Measurements from ENCODE around the gene CHMP6. TPM values are rescaled to one million over a fixed set of nuclear protein-coding genes. Genes with fewer than 3 reads are reported as not detected.

CHMP6 gene
- total RNA-seq, 4 donors from 2014 or later, result 13.5 to 23.2 (median 16.8) TPM

DNA sequence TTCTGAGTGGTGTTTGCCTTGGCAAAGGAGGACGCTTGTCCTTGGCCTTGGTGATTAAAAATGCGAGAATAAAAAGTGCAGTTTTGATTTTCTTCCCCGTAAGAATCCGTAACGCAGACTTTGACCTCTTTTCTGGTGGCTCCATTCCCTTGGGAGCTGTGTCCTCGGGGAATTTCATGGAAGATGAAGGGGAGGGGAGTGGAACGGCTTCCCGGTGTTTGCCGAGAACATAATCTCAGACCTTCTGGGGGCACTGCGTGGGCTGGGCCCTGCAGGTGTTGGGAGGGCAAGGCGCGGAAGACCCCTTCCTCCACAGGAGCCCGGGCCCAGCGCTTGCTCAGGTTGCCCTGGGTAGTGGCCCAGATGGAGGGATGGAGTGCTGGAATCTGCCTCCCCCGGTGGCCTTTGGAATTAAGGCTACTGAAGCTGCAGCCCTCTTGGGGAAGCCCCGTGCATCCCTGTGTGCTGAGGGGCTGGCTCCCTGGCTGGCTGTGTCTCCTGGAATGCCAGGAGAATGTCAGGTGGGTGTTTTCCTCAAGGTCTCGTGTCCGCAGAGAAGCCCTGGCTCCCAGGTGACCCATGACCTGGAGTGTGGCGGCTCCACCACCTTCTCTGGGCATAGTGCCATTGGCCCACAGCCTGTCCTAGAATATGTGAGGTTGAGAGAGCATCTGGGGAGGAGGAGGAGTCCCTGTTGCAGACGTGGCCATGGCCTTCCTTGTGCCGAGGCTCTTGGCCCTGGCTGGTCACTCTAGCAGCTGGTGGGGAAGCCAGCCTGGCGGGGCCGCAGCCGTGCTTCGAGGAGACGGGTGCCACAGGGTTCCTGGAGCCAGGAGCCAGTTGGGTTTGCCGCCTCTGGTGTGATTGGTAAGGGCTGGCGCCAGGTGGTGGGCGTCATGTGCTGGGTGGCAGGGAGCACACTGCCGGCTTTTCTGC is 46.4 kb downstream of the CHMP6 start:
- TF ChIP-seq CTCF (IDR thresholded peaks at IDR 0.05), result no peak
- no peak for ATAC-seq (ENCODE audit: low FRiP score)
- no peak for DNase-seq (ENCODE audit: low spot score)

DNA sequence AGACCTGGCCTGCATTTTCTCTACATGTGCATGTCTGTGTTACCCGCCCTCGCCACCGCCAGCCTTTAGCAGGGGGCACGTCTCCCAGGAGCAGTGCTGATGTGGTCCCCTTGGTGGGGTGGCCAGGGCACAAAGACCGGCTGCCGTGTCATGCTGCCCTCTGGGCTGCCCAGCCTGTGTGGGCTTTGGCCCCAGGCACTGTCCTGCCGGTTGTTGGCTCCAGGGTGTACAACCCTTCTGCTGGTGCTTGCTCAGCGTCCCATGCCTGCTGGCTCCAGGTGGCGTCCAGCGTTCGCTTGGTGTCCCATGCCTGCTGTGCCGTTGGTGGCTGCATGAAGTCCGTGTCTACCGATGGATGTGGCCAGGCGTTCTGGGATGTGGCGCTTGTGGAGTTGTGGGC is 47.5 kb downstream of the CHMP6 start:
- no peak for TF ChIP-seq CTCF (IDR thresholded peaks at IDR 0.05)
- ATAC-seq (ENCODE audit: low FRiP score) (no peak), DNase-seq (ENCODE audit: low spot score) (no peak)

DNA sequence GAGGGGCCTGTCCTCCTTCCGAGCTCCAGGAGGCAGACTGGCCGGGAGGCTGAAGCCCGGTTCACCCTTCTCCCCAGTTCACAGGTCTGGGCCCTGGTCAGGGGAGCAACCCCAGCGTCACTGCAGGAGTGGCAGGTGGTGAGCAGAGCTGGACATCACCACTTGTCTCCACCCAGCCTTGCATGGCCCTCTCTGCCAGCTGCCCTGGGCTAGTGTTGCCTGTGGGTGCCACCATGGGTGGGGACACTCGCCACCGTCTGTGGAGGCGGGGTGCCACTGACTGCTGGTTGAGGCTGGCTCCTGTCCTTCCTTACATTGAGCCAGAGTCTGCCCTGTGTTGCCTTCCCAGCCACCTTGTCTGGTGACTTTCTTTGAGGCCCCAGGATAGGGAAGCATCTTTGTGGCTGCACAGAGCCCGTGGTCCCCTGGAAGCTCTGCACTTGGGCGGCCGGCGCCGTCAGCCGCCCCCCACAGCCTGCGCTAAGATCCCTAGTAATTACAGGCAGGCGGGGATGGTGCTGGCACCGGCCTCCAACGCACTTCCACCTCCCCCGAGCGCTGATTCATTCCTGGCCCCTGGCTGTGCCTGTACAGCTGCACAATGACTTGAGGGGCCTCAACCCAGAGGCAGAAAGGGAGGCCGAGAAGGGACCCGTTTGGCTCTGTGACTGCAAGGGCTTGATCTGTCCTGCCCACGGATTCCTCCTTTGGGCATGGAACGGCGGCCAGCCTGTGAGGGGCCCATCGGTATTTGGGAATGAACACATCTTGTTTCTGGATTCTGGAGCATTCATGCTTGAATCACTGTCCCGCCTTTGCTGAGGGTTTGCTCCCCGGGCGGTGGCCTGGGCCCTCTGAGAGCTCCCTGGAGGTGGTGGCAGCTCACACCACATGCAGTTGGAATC is 48.5 kb downstream of the CHMP6 start:
- ATAC-seq (ENCODE audit: low FRiP score) (no peak), DNase-seq (ENCODE audit: low spot score) (no peak)
- no peak for TF ChIP-seq CTCF (IDR thresholded peaks at IDR 0.05)

DNA sequence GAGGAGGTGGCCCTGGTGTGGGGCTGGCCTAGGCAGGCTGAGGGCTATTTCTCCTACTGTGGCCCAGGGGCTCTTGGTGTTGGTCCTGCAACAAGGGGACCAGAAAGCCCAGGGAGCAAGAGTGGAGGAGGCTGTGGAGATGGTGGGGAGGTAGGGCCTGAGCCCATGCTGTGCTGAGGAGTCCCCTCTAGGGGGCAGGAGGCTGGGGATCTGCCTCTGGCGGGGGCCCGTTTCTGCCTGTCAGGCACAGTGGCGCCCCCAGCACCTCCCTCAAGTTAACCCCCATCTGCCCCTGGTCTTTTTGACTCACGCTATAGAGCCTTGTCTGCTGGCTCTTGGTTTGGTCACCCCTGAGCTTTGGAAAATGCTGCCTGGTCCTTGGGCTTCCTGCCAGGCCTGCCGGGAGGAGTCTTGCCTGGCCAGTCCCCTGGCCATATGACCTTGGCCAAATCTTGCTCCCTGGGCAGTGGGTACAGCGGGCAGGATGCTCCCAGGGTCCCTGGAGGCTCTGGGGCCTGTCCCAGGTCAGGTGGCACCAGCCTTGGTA is 49.2 kb downstream of the CHMP6 start:
- DNase-seq (ENCODE audit: low spot score) (no peak), ATAC-seq (ENCODE audit: low FRiP score) (no peak)
- TF ChIP-seq CTCF (IDR thresholded peaks at IDR 0.05), result no peak

GRCh38 chr17:81042606-81043005 is 51.0 kb downstream of the CHMP6 start:
- no peak for TF ChIP-seq CTCF (IDR thresholded peaks at IDR 0.05)
- no peak for ATAC-seq (ENCODE audit: low FRiP score)
- DNase-seq (ENCODE audit: low spot score), result no peak

- TF ChIP-seq CTCF (IDR thresholded peaks at IDR 0.05), result no peak
- no peak for DNase-seq (ENCODE audit: low spot score)
- ATAC-seq (ENCODE audit: low FRiP score), result no peak
These were observed 51.7 kb downstream of the CHMP6 start for GRCh38 chr17:81043319-81043724.

Measured in omental fat pad (tissue), 4 donors.